T47D (cell line): Measurements from ENCODE around the gene BPIFA2.
"Not testable (repeated sequence)": the region's sequence is repeated elsewhere in the genome, so short reads cannot be mapped to it uniquely, and the experiment has no call there.

Experiments
- DNase-seq, 2 experiments: peaks; one replicate each; pipeline versions ENCODE4 v3.0.0 to v3.0.0-alpha.2; 2011 to 2012; ENCODE audit warnings: low read depth in 1 of 2, low spot score in 1 of 2
- JUND ChIP-seq: IDR thresholded peaks from 2 replicates; pipeline ENCODE4 v1.6.1; 2012; ENCODE audit warnings: low read depth
- in situ Hi-C: cut with HindIII; loops from 2 replicates; pipeline ENCODE4 v1.10.0; 2016; ENCODE audit warnings: low sequenced_read_pairs, low pct_unique_long_range_greater_than_20kb

Gene BPIFA2

GRCh38 chr20:33165416-33166055 lies 2.4 kb upstream of the BPIFA2 start:
- in situ Hi-C loops, result no loop called here
- DNase-seq, result no peak
- no peak for TF ChIP-seq JUND

- TF ChIP-seq JUND, result no peak
- no peak for DNase-seq
- in situ Hi-C loops, result no loop called here
These were observed 1.3 kb upstream of the BPIFA2 start for GRCh38 chr20:33166533-33167113.

DNA sequence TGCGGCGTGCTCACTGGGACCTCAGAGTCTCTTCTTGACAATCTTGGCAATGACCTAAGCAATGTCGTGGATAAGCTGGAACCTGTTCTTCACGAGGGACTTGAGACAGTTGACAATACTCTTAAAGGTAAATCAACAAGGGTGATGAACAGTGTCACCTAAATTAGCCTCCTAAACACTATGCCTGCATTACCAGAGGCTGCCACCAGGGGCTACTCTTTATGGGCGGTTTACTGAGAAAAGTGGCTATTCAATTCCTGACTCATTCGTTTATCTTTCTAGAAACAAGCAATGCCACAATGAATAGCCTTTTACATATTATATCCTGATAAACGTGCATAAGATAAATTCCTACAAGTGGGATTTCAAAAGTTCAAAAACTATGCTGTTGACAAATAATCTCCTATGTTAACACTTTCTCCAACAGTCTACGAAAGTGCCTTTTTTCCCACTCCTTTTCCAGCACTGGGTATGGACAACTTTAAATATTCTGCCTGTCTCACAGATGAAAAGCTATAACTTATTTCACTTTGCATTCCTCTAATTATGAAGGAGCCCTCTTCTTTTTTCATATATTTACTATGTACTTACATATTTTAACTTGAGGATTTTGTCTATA lies 1.3 kb downstream of the BPIFA2 start:
- in situ Hi-C loops, result no loop called here
- TF ChIP-seq JUND, result no peak
- no peak for DNase-seq

- DNase-seq, result no peak
- in situ Hi-C loops, result no loop called here
- TF ChIP-seq JUND, result no peak
These were observed 4.8 kb downstream of the BPIFA2 start for GRCh38 chr20:33172781-33173180.

DNA sequence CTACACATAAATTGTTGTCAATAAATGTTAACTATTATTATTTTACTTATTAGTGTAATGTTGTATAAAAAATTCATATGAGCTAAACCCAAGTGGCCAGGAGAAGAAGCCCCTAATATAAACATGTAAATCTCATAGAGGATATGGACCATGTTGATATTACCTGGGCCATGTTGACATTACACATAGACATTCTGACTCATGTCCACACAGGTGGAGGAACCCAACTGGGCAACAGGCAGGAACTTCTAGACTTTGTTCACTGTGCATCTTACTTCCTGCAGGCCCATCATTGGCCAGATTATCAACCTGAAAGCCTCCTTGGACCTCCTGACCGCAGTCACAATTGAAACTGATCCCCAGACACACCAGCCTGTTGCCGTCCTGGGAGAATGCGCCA lies 7.2 kb downstream of the BPIFA2 start:
- TF ChIP-seq JUND, result no peak
- DNase-seq, result no peak
- in situ Hi-C loops, result no loop called here

GRCh38 chr20:33176101-33176500 lies 8.1 kb downstream of the BPIFA2 start:
- in situ Hi-C loops, result no loop called here
- no peak for DNase-seq
- no peak for TF ChIP-seq JUND

DNA sequence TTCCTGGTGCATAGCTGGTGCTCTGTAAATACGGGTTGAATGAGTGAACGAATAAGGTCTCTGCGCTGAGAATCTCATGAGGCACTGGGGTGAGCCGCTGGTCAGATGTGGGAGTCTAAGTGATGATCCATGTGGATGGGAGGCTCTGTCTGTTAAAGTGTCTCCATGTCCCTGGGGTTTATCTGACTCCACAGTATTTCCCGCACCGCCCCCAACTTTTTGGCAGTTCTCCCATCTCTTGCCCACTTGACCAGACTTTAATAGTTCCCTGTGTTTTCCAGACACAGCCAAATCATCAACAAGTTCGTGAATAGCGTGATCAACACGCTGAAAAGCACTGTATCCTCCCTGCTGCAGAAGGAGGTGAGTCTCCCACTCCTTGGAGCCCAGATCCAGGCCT lies 9.9 kb downstream of the BPIFA2 start:
- no peak for TF ChIP-seq JUND
- in situ Hi-C loops, result no loop called here
- DNase-seq, result no peak

GRCh38 chr20:33178726-33179125 lies 10.8 kb downstream of the BPIFA2 start:
- DNase-seq, result no peak
- in situ Hi-C loops, result no loop called here
- no peak for TF ChIP-seq JUND

- TF ChIP-seq JUND, result no peak
- in situ Hi-C loops, result no loop called here
- DNase-seq, result no peak
These were observed 12.2 kb downstream of the BPIFA2 start for GRCh38 chr20:33180169-33180568.

- no peak for TF ChIP-seq JUND
- in situ Hi-C loops, result no loop called here
- DNase-seq, result no peak
These were observed 13.6 kb downstream of the BPIFA2 start for GRCh38 chr20:33181482-33182093.

- DNase-seq, result peak in 1 of 2 experiments; percentile 13
- no peak for TF ChIP-seq JUND
- in situ Hi-C loops, result no loop called here
These were observed 15.4 kb downstream of the BPIFA2 start for GRCh38 chr20:33183312-33183711.

GRCh38 chr20:33185031-33185590 lies 17.2 kb downstream of the BPIFA2 start:
- in situ Hi-C loops, DNase-seq: not testable (repeated sequence)

DNA sequence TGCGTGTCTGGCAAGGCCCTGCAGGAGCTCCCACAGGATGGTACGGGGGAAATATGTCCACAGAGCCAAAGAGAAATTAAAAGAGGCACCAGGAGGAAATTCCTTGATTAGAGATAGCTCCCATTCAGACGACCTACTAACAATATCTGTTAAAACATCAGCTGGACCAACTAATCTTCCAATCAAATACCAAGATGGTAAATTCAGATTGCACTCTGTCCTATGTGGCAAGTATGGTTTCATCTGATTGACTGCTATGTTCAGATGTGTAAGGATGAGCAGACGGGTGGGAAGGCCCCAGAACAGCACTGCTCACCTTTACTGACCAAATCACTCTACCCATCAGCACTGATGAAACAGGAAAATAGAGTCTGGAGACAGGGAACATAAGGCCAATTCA lies 19.5 kb downstream of the BPIFA2 start:
- in situ Hi-C loops, result no loop called here
- TF ChIP-seq JUND, result no peak
- no peak for DNase-seq

GRCh38 chr20:33188421-33188820 lies 20.5 kb downstream of the BPIFA2 start:
- DNase-seq, result no peak
- in situ Hi-C loops, result no loop called here
- TF ChIP-seq JUND, result no peak
